Measurements from ENCODE around the gene UQCRH. TPM values are rescaled to one million over a fixed set of nuclear protein-coding genes. Genes with fewer than 3 reads are reported as not detected.

Gene UQCRH
- total RNA-seq, 1 donor: 233 TPM

Other genes with a start within 250 kb of the UQCRH start
- gene PIK3R3, start 171.1 kb upstream of the UQCRH start, total RNA-seq: 3.5 TPM
- not detected for gene TSPAN1, start 128.6 kb upstream of the UQCRH start, total RNA-seq
- not detected for gene P3R3URF, start 127.2 kb upstream of the UQCRH start, total RNA-seq
- gene POMGNT1, start 105.3 kb upstream of the UQCRH start, total RNA-seq: 42.0 TPM
- gene LURAP1, start 100.4 kb upstream of the UQCRH start, total RNA-seq: 8.9 TPM
- gene RAD54L, start 55.9 kb upstream of the UQCRH start, total RNA-seq: 3.0 TPM
- 96.7 TPM for gene LRRC41, start 82 bp upstream of the UQCRH start, total RNA-seq
- gene NSUN4, start 37.1 kb downstream of the UQCRH start, total RNA-seq: 34.7 TPM
- 14.8 TPM for gene FAAH, start 90.6 kb downstream of the UQCRH start, total RNA-seq
- not detected for gene DMBX1, start 186.1 kb downstream of the UQCRH start, total RNA-seq
- gene KNCN, start 247.9 kb downstream of the UQCRH start, total RNA-seq: not detected